HFF-Myc (cell line): ENCODE results near the gene TMEM145.

Experiments
- DNase-seq: peaks from one replicate; pipeline ENCODE4 v3.0.0-alpha.2; 2011; ENCODE audit warnings: low read depth; ENCODE audit errors: extremely low read depth
- H3K4me3 ChIP-seq: replicated peaks from 2 replicates; pipeline ENCODE4 v1.5.1; 2011; ENCODE audit warnings: low read depth, mild to moderate bottlenecking, control low read depth, low read length
- CTCF ChIP-seq: IDR thresholded peaks from 2 replicates; pipeline ENCODE4 v1.5.1; 2012; ENCODE audit warnings: mild to moderate bottlenecking, low read depth, low read length, control low read depth; ENCODE audit errors: missing control alignments

TMEM145 gene

GRCh38 chr19:42270346-42271044 lies 42.6 kb upstream of the TMEM145 start:
- no peak for DNase-seq
- no peak for TF ChIP-seq CTCF
- H3K4me3 ChIP-seq: peak overlapping the region; percentile 69

- peak overlapping the region; percentile 69 for H3K4me3 ChIP-seq
Measured at GRCh38 chr19:42271045-42271419, 42.1 kb upstream of the TMEM145 start.

DNA sequence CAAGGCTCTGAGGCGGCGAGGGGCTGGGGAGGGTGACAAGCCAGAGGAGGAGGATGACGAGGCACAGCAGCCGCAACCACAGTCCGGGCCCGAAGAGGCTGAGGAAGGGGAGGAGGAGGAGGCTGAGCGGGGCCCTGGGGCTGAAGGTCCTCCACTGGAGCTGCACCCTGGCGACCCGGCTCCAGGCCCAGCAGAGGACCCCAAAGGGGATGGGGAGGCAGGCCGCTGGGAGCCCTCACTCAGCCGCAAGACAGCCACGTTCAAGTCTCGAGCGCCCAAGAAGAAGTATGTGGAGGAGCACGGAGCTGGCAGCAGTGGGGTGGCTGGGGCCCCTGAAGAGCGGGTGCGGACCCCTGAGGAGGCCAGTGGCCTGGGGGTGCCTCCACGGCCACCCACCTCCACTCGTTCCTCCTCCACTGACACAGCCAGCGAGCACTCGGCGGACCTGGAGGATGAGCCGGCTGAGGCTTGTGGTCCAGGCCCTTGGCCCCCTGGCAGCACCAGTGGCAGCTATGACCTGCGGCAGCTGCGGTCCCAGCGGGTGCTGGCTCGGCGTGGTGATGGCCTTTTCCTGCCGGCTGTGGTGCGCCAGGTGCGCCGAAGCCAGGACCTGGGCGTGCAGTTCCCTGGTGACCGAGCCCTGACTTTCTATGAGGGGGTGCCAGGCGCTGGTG lies 41.1 kb upstream of the TMEM145 start:
- DNase-seq: no peak
- no peak overlapping the region for H3K4me3 ChIP-seq
- no peak for TF ChIP-seq CTCF

More at GRCh38 chr19:42271045-42271419, 42.1 kb upstream of the TMEM145 start:
- TF ChIP-seq CTCF: no peak
- DNase-seq: no peak

DNA sequence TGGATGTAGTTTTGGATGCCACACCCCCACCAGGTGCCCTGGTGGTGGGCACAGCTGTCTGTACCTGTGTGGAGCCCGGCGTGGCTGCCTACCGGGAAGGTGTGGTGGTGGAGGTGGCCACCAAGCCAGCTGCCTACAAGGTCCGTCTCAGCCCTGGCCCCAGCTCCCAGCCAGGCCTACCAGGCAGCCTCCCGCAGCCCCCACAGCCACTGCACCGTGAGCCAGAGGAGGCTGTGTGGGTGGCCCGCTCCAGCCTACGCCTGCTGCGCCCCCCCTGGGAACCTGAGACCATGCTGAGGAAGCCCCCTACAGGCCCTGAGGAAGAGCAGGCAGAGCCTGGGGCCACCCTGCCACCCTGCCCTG lies 40.6 kb upstream of the TMEM145 start:
- H3K4me3 ChIP-seq: no peak overlapping the region
- no peak for TF ChIP-seq CTCF
- DNase-seq: no peak

GRCh38 chr19:42272989-42273406 lies 40.1 kb upstream of the TMEM145 start:
- DNase-seq: no peak
- TF ChIP-seq CTCF: no peak
- H3K4me3 ChIP-seq: no peak overlapping the region

GRCh38 chr19:42273407-42274064 lies 39.6 kb upstream of the TMEM145 start:
- DNase-seq: no peak
- TF ChIP-seq CTCF: no peak
- no peak overlapping the region for H3K4me3 ChIP-seq
